ENCODE measurements around the gene SLC16A11. TPM values are rescaled to one million over a fixed set of nuclear protein-coding genes. Genes with fewer than 3 reads are reported as not detected.

SLC16A11 gene
- total RNA-seq, 4 donors from 2014 or later: 5.4 to 43.9 (median 18.8) TPM

GRCh38 chr17:7039832-7040231, 4.1 kb downstream of the SLC16A11 start:
- TF ChIP-seq CTCF (IDR thresholded peaks at IDR 0.05): no peak
- no peak for TF ChIP-seq POLR2A (IDR thresholded peaks at IDR 0.05)
- H3K27ac ChIP-seq: peak overlapping the region; percentile 51 to 95 (median 87)

GRCh38 chr17:7038025-7038862, 5.6 kb downstream of the SLC16A11 start:
- intact Hi-C loops (cut with DNase I): no loop called here
- no peaks in the 10 kb centered on the region for H3K36me3 ChIP-seq
- no peak for TF ChIP-seq POLR2A (IDR thresholded peaks at IDR 0.05)
- TF ChIP-seq CTCF (IDR thresholded peaks at IDR 0.05): no peak
- H3K27ac ChIP-seq: peak overlapping the region; percentile 57 to 95 (median 87)
- no peak for DNase-seq
- H3K4me1 ChIP-seq: peaks cover 44 to 62% of the 10 kb centered on the region in 2 donors
- WGBS, 2 donors: 88 to 89% methylated on average over 17 to 18 of the region's 19 CpGs
- no peaks in the 10 kb centered on the region for H3K9me3 ChIP-seq
- H3K27me3 ChIP-seq: no peaks in the 10 kb centered on the region
- H3K4me3 ChIP-seq (replicated peaks in 1 of 3): no peak overlapping the region

More at GRCh38 chr17:7039832-7040231, 4.1 kb downstream of the SLC16A11 start:
- Histone ChIP-seq H3K4me3 (replicated peaks in 1 of 3) (no peak overlapping the region), H3K36me3 (no peaks in the 10 kb centered on the region), H3K4me1 (peaks cover 45 to 73% of the 10 kb centered on the region in 2 donors), H3K9me3 (no peaks in the 10 kb centered on the region), H3K27me3 (no peaks in the 10 kb centered on the region)
- intact Hi-C loops (cut with DNase I): loop anchor here (5.0 kb wide), 1 partner anchor 257 kb away; no protein-coding TSS in a partner anchor
- DNase-seq: no peak
- WGBS, 2 donors: 92 to 93% methylated on average over 5 of the region's 5 CpGs

- intact Hi-C loops (cut with DNase I): no loop called here
- Histone ChIP-seq H3K4me1 (peaks cover 29 to 47% of the 10 kb centered on the region in 2 donors), H3K27ac (peak within 1 kb of the TSS; percentile 82 to 93 (median 88)), H3K36me3 (no peaks in the 10 kb centered on the region), H3K9me3 (no peaks in the 10 kb centered on the region), H3K4me3 (replicated peaks in 1 of 3) (peak within 1 kb of the TSS; percentile 53 to 65 (median 60)), H3K27me3 (no peaks in the 10 kb centered on the region)
- WGBS, 2 donors: 0 to 3% methylated on average over 30 to 46 of the region's 52 CpGs
- peak; percentile 99 to 100 for DNase-seq
- peak in 1 of 6 experiments; percentile 16 for TF ChIP-seq CTCF (IDR thresholded peaks at IDR 0.05)
- TF ChIP-seq POLR2A (IDR thresholded peaks at IDR 0.05): peak; percentile 73 to 93
These were observed 8.1 kb downstream of the SLC16A11 start, which contains the start of gene SLC16A13 for GRCh38 chr17:7035591-7036368. Gene SLC16A13, plus strand, starts transcription at chr17:7036015. Its CDS starts 368 bp downstream, at chr17:7036383.

GRCh38 chr17:7034955-7035590, 8.8 kb downstream of the SLC16A11 start:
- Histone ChIP-seq H3K4me1 (peaks cover 29 to 41% of the 10 kb centered on the region in 2 donors), H3K27me3 (no peaks in the 10 kb centered on the region), H3K9me3 (no peaks in the 10 kb centered on the region), H3K36me3 (no peaks in the 10 kb centered on the region), H3K4me3 (replicated peaks in 1 of 3) (peak overlapping the region; percentile 26 to 65 (median 53)), H3K27ac (peak overlapping the region; percentile 82 to 93 (median 88))
- 14 to 17% methylated on average over 7 of the region's 7 CpGs for WGBS, 2 donors
- TF ChIP-seq CTCF (IDR thresholded peaks at IDR 0.05) (peak in 1 of 6 experiments; percentile 19), POLR2A (IDR thresholded peaks at IDR 0.05) (no peak)
- no peak for DNase-seq
- intact Hi-C loops (cut with DNase I): no loop called here
